Activated CD4-positive, alpha-beta memory T cell treated with anti-CD3 and anti-CD28 coated beads for 36 hours (primary cell): Measurements from ENCODE around the gene EID1. TPM values are rescaled to one million over a fixed set of nuclear protein-coding genes. Genes with fewer than 3 reads are reported as not detected.

Experiments
- CTCF ChIA-PET: fragments of 350-600 bp; sonication (Branson Sonifier 250); formaldehyde crosslinking; loops from one replicate; lab custom pipeline; 2021; ENCODE audit warnings: antibody characterized with exemption, inconsistent platforms; lab: Charles Lee
- POLR2A ChIA-PET: fragments of 350-600 bp; sonication (Branson Sonifier 250); formaldehyde crosslinking; loops from one replicate; lab custom pipeline; 2021; ENCODE audit warnings: antibody characterized with exemption; lab: Charles Lee
- DNase-seq: peaks from one replicate; pipeline ENCODE4 v3.0.0-alpha.2; 2020
- H3K27ac Mint-ChIP-seq: one replicate; pipeline ENCODE4 v1.8.0; 2021; ENCODE audit warnings: mixed read lengths
- H3K27me3 Mint-ChIP-seq: one replicate; pipeline ENCODE4 v1.8.0; 2021; ENCODE audit warnings: mixed read lengths
- H3K36me3 Mint-ChIP-seq: one replicate; pipeline ENCODE4 v1.8.0; 2021; ENCODE audit warnings: mixed read lengths
- H3K4me1 Mint-ChIP-seq: one replicate; pipeline ENCODE4 v1.8.0; 2021; ENCODE audit warnings: low read depth, mixed read lengths
- H3K4me3 Mint-ChIP-seq: one replicate; pipeline ENCODE4 v1.8.0; 2021; ENCODE audit warnings: mild to moderate bottlenecking, mixed read lengths
- H3K9me3 Mint-ChIP-seq: one replicate; pipeline ENCODE4 v1.8.0; 2021; ENCODE audit warnings: mixed read lengths
- intact Hi-C: fragments of 100-400 bp; cut with micrococcal nuclease; formaldehyde crosslinking; loops from one replicate; pipeline ENCODE4 v1.15.1; 2023
- total RNA-seq, 2 experiments: library from RNA; stranded (reverse); gene quantifications; one replicate each; pipeline ENCODE4 v1.2.3, GENCODE V29; 2021

EID1 gene
- total RNA-seq, 2 experiments from 2014 or later: 88.3 to 90.0 TPM

DNA sequence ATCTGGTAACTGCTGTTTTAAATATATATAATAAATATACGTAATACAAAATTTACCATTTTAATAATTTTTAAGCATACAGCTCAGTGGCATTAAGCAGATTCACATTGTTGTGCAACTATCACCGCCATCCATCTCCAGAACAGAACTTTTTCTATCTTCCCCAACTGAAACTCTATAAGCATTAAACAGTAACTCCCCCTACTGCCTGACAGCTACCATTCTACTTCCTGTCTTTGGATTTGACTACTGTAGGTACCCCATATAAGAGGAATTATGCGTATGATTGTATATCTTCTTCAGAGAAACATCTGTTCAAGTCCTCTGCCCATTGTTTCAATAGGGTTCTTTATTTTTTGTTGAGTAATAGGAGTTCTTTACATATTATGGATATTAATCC, 36.8 kb downstream of the EID1 start:
- intact Hi-C loops: no loop called here
- ChIA-PET CTCF (no interaction called here), POLR2A (no interaction called here)
- Mint-ChIP-seq H3K4me1 (peaks cover 2% of the 10 kb centered on the region), H3K36me3 (no peaks in the 10 kb centered on the region), H3K27me3 (peaks cover 23% of the 10 kb centered on the region), H3K4me3 (no peak overlapping the region), H3K9me3 (no peaks in the 10 kb centered on the region), H3K27ac (no peak overlapping the region)
- DNase-seq: no peak

GRCh38 chr15:48915861-48916260, 37.9 kb downstream of the EID1 start:
- no peak for DNase-seq
- H3K4me3 Mint-ChIP-seq: no peak overlapping the region
- no peaks in the 10 kb centered on the region for H3K36me3 Mint-ChIP-seq
- no peak overlapping the region for H3K27ac Mint-ChIP-seq
- intact Hi-C loops: no loop called here
- H3K27me3 Mint-ChIP-seq: peaks cover 26% of the 10 kb centered on the region
- ChIA-PET CTCF (no interaction called here), POLR2A (interaction anchor here (1.1 kb wide), 1 partner anchor 13 kb away, joined by 3 read pairs; no protein-coding TSS in a partner anchor)
- no peaks in the 10 kb centered on the region for H3K9me3 Mint-ChIP-seq
- H3K4me1 Mint-ChIP-seq: peaks cover 2% of the 10 kb centered on the region

- intact Hi-C loops: no loop called here
- POLR2A ChIA-PET: interaction anchor here (0.6 kb wide), 1 partner anchor 11 kb away, joined by 4 read pairs; no protein-coding TSS in a partner anchor
- no peaks in the 10 kb centered on the region for H3K9me3 Mint-ChIP-seq
These were observed 38.8 kb downstream of the EID1 start for GRCh38 chr15:48916721-48917120.

DNA sequence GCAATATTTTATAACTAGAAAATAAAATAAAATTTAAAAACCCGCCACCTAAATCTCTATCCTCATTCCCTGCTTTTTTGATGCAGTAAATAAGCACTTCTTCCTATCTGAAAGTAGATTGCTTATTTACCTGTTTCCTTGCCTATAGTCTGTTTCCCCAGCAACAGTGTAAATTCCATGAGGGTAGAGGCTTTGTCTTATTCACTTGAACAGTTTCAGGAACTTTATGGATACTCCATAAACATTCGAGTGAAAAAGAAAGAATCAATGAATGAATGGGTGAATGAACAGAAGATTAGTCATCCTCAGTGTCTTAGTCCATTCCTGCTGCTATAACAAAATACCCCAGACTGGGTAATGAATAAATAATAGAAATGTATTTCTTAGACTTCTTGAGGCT, 44.1 kb downstream of the EID1 start:
- Mint-ChIP-seq H3K27me3 (peaks cover 27% of the 10 kb centered on the region), H3K27ac (no peak overlapping the region), H3K4me3 (no peak overlapping the region), H3K9me3 (no peaks in the 10 kb centered on the region), H3K36me3 (no peaks in the 10 kb centered on the region), H3K4me1 (peaks cover 19% of the 10 kb centered on the region)
- CTCF ChIA-PET: no interaction called here
- POLR2A ChIA-PET: no interaction called here
- intact Hi-C loops: no loop called here
- DNase-seq: no peak

More at GRCh38 chr15:48916721-48917120, 38.8 kb downstream of the EID1 start:
- Mint-ChIP-seq H3K4me1 (peaks cover 2% of the 10 kb centered on the region), H3K36me3 (no peaks in the 10 kb centered on the region), H3K27ac (no peak overlapping the region), H3K27me3 (peaks cover 28% of the 10 kb centered on the region), H3K4me3 (no peak overlapping the region)
- no peak for DNase-seq
- CTCF ChIA-PET: no interaction called here

GRCh38 chr15:48924528-48925393, 46.8 kb downstream of the EID1 start:
- H3K4me3 Mint-ChIP-seq: no peak overlapping the region

DNA sequence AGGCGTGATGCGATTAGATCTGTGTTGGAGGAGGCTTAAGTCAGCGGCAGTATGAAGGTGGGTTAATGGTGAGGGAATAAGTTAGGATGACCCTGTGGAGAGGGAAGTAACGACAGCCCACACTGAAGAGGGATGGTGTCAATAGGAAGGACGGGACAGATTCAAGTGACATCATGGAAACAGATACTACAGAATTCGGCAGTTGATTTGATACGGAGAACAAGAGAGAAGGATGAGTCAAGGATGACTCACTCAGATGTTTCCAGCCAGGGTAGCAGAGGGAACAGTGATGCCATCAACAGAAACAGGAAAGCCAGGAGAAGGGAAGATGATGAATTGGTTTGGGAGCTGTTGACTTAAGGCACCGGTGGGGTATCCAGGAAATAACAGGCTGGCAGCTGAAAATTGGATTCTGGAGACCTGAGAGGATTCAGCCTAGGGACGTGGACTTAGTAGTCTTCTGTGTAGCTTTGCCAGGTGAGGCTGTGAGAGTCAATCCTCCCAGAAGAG, 47.8 kb downstream of the EID1 start:
- intact Hi-C loops: loop anchor here (1.0 to 5.0 kb wide), 3 partner anchors 15 to 1212 kb away; no protein-coding TSS in a partner anchor
- Mint-ChIP-seq H3K9me3 (no peaks in the 10 kb centered on the region), H3K36me3 (no peaks in the 10 kb centered on the region), H3K27me3 (peaks cover 12% of the 10 kb centered on the region), H3K4me3 (no peak overlapping the region), H3K4me1 (peaks cover 42% of the 10 kb centered on the region), H3K27ac (peak overlapping the region; percentile 54)
- peak; percentile 28 for DNase-seq
- ChIA-PET CTCF (interaction anchor here (0.9 to 1.5 kb wide), 3 partner anchors 38 to 64 kb away, joined by 3 to 7 read pairs (median 3); partner anchors contain the start of gene SHC4), POLR2A (interaction anchor here (1.0 to 2.0 kb wide), 3 partner anchors 20 to 48 kb away, joined by 3 to 6 read pairs (median 4); partner anchors contain the start of gene EID1)

More at GRCh38 chr15:48924528-48925393, 46.8 kb downstream of the EID1 start:
- H3K27ac Mint-ChIP-seq: peak overlapping the region; percentile 5
- ChIA-PET CTCF (no interaction called here), POLR2A (interaction anchor here (2.0 kb wide), 1 partner anchor 47 kb away, joined by 6 read pairs; the partner anchor contains the start of gene EID1)
- H3K36me3 Mint-ChIP-seq: no peaks in the 10 kb centered on the region
- no peak for DNase-seq
- H3K4me1 Mint-ChIP-seq: peaks cover 38% of the 10 kb centered on the region
- peaks cover 14% of the 10 kb centered on the region for H3K27me3 Mint-ChIP-seq
- H3K9me3 Mint-ChIP-seq: no peaks in the 10 kb centered on the region
- intact Hi-C loops: loop anchor here (1.0 to 5.0 kb wide), 3 partner anchors 16 to 1213 kb away; no protein-coding TSS in a partner anchor

DNA sequence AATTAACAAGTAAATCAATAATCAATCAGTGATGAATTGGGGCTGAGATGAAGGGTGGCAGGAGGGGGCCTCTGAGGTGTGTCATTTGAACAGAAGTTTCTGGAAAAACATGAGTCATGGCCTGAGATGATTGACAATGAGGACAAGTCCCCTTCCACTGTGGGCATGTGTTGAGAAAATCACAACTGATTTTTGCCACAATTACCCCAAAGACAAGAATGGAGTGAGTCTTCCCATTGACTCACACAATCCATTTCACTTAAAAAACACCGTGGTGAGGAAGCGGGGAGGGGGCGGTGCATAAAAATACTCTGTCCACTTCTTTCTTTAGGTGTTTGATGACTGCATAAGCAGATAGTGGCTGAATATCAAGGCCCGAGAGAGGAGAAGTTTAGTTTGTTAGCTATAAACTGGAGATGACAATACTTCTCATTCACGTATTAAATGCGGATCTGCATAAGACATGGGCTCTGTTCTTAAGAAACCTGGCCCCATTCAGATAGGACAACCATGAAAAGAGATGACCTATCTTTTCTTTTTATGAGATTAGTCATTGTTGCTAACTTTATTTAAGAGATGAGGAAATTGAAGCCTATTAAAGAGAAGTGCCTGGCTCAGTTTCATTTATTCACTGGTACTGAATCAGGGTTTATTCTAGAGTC, 51.1 kb downstream of the EID1 start:
- Mint-ChIP-seq H3K27me3 (peaks cover 13% of the 10 kb centered on the region), H3K4me3 (no peak overlapping the region), H3K27ac (peak overlapping the region; percentile 80), H3K36me3 (no peaks in the 10 kb centered on the region), H3K9me3 (no peaks in the 10 kb centered on the region), H3K4me1 (peaks cover 50% of the 10 kb centered on the region)
- peak; percentile 72 for DNase-seq
- ChIA-PET CTCF (interaction anchor here (2.2 kb wide), 1 partner anchor 46 kb away, joined by 5 read pairs; no protein-coding TSS in a partner anchor), POLR2A (no interaction called here)
- intact Hi-C loops: loop anchor here (1.0 to 5.0 kb wide), 5 partner anchors 11 to 1208 kb away; partner anchors contain the start of gene EID1

- intact Hi-C loops: loop anchor here (1.0 to 5.0 kb wide), 5 partner anchors 11 to 1208 kb away; partner anchors contain the start of gene EID1
- Mint-ChIP-seq H3K4me3 (no peak overlapping the region), H3K27ac (peak overlapping the region; percentile 80), H3K9me3 (no peaks in the 10 kb centered on the region), H3K27me3 (peaks cover 11% of the 10 kb centered on the region), H3K4me1 (peaks cover 50% of the 10 kb centered on the region), H3K36me3 (no peaks in the 10 kb centered on the region)
- no peak for DNase-seq
- ChIA-PET CTCF (interaction anchor here (0.6 to 2.2 kb wide), 2 partner anchors 11 to 46 kb away, joined by 3 to 5 read pairs; no protein-coding TSS in a partner anchor), POLR2A (no interaction called here)
These were observed 51.7 kb downstream of the EID1 start for GRCh38 chr15:48929661-48930060.

Other genes with a start within 250 kb of the EID1 start
- under 1 TPM; 0.34 to 0.52 TPM for gene FBN1, start 232.4 kb upstream of the EID1 start, total RNA-seq
- gene CEP152, start 67.1 kb upstream of the EID1 start, total RNA-seq: 10 to 100 TPM; 36.1 to 39.4 TPM
- 1 to 10 TPM; 1.9 to 2.6 TPM for gene SHC4, start 85.8 kb downstream of the EID1 start, total RNA-seq
- gene SECISBP2L, start 168.3 kb downstream of the EID1 start, total RNA-seq: 10 to 100 TPM; 22.5 to 24.6 TPM